Right ventricle myocardium superior (tissue), 1 donor: ENCODE measurements around the gene KIR3DL1. TPM values are rescaled to one million over a fixed set of nuclear protein-coding genes. Genes with fewer than 3 reads are reported as not detected.
"Not testable (repeated sequence)": the region's sequence is repeated elsewhere in the genome, so short reads cannot be mapped to it uniquely, and the experiment has no call there.

ENCODE experiments used
- ATAC-seq: fragments of 200-7000 bp; cut with Tn5 transposase; one replicate; pipeline ENCODE4 v1.9.1; 2020; ENCODE audit warnings: mild to moderate bottlenecking; ENCODE audit not compliant: poor library complexity
- DNase-seq: peaks from one replicate; pipeline ENCODE4 v3.0.0-alpha.2; 2020
- intact Hi-C: fragments of 100-400 bp; cut with DNase I; formaldehyde crosslinking; loops from one replicate; pipeline ENCODE4 v1.11.2; 2022
- total RNA-seq: library from RNA; stranded (reverse); fragmentation: NEBNext Ultra II Directional; extraction: Animal tissue kit (Norgen Biotek cat#: 25700); gene quantifications from one replicate; pipeline ENCODE4 v1.2.1, GENCODE V29; 2021
- donor health status: DM: no; HTN: yes; CAD: no; lungs with severe emphysema.

The KIR3DL1 gene
- total RNA-seq, 1 donor from 2014 or later, result not detected

DNA sequence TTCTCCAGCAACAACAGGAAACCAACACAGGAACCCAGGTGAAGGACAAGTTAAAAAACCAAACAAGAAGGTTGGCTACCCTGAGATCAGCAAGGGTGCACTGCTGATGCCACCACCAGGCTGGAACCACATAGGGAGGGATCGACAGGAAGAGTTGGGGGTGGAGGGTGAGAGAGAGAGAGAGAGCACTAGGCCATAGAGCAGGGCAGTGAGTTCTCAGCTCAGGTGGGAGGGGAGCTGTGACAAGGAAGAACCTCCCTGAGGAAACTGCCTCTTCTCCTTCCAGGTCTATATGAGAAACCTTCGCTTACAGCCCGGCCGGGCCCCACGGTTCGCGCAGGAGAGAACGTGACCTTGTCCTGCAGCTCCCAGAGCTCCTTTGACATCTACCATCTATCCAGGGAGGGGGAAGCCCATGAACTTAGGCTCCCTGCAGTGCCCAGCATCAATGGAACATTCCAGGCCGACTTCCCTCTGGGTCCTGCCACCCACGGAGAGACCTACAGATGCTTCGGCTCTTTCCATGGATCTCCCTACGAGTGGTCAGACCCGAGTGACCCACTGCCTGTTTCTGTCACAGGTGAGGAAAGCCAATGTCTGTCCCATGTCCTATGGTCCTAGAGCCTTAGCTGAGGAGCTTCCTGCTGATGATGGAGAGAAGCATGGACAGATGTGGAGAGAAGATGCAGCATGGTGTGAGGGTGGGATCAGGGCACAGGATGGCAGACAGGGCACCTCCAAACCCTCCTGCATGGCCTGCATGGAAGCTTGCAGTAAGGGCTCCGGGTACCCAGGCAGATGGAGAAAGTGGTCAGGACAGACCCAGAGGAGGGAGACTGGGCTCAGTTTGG, 10.4 kb upstream of the KIR3DL1 start:
- ATAC-seq, result no peak

DNA sequence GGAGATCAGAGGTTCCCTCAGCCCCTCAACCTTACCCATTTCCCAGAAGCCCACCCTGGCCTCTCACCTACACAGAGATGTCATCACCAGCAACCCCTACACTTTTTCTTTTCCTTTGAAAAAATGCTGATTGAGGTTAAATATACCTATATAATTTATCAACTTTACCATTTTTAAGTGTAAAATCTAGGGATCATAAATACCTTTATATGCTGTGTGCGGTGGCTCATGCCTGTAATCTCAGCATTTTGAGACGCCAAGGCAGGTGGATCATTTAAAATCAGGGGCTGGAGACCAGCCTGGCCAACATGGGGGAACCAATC, 9.8 kb upstream of the KIR3DL1 start:
- ATAC-seq, result no peak
- DNase-seq, result no peak
- intact Hi-C loops, result no loop called here

More for the DNA sequence above, 10.4 kb upstream of the KIR3DL1 start:
- DNase-seq, result no peak
- intact Hi-C loops, result no loop called here

DNA sequence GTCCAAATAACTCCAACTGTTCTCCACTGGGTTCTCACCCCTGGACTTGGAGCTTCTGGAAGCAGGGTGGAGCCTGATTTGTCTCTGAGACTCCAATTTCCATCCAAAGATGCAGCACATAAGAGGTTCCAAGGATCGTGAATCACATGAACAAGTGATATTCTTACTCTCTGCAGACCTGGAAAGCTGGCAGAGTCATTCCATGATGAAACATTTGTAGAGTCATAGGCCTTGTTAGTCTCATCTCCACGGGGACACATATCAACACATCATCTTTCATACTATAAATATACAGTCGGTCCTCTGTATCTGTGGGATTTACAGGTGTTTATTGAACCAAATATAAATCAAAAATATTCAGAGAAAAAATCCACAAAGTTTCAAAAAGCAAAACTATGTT, 1.7 kb upstream of the KIR3DL1 start:
- ATAC-seq, intact Hi-C loops, DNase-seq: not testable (repeated sequence)

DNA sequence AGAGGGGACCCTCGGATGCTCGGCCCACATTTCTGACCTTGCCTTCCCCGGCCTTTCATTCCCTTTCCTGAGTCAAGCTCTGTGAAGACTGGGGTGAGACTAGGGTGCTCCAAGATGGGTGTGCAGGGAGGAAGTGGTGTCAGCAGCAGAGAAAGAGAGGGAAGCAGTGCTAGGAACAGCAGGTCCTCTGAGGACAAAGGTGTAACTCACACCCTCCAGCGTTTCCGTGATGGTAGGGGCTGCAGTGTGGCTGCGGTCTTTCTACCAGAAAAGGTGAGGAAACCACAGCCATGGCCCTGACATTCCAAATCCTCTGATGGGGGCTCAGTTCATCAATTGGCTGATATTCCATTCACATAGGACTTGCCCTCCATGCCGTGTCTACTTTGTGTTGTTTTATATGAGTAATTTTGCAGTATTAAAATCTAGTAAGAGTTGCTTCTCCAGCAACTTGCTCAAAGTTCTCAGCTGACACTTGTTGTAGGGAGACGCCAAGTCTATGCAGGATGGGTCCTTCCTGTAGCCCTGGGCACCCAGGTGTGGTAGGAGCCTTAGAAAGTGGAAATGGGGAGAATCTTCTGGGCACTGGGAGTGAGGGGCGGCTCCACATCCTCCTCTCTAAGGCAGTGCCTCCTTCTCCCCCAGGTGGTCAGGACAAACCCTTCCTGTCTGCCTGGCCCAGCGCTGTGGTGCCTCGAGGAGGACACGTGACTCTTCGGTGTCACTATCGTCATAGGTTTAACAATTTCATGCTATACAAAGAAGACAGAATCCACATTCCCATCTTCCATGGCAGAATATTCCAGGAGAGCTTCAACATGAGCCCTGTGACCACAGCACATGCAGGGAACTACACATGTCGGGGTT, 1.6 kb downstream of the KIR3DL1 start:
- intact Hi-C loops, result no loop called here

DNA sequence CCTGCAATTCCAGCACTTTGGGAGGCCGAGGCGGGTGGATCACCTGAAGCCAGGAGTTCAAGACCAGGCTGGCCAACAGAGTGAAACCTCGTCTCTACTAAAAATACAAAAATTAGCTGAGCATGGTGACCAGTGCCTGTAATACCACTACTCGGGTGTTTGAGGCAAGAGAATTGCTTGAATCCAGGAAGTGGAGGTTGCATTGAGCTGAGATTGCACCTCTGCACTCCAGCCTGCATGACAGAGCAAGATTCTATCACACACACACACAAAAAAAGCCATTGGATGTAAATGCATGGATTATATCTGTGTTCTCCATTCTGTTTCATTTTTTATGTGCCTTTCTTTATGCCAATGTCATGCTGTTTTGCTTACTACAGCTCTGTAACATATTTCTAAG, 8.1 kb downstream of the KIR3DL1 start:
- DNase-seq, intact Hi-C loops, ATAC-seq: not testable (repeated sequence)

More for the DNA sequence above, 1.6 kb downstream of the KIR3DL1 start:
- ATAC-seq (no peak), DNase-seq (no peak)

DNA sequence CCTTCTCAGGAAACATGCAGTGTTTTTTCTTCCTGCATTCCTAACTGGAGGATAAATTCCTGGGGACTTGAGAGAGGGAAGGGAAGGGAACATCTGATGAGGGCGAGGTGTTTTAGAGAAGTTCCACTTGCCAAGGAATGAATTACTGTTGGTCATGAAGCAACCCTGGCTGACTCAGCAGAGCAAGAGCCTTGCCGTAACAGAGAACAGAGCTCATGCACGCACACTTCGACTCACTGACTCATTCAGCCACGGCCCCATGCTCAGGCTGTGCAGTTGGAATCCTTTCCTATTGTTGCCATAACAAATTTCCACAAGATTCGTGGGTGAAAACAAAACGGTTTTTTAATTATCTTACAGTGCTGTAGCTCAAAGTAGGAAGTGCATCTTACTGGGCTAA, 9.1 kb downstream of the KIR3DL1 start:
- intact Hi-C loops, ATAC-seq, DNase-seq: not testable (repeated sequence)

DNA sequence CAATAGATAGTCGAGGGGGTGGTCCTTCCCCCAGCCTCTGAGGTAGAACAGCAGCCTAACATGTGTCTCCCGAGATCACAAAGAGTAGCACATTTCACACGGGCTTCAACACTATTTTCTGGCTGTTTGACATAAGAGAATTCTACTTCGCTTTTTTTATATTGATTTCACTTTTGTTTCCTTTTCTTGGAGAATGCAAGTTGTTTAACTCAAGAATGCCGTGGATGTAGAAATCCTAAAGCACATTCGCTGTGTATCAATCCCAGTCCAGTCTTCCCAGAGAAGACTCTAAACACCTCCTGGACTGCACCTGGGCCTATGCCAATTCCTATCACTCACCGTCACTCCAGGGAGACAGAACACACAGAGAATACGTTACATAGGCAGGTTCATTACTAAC, 11.8 kb downstream of the KIR3DL1 start:
- intact Hi-C loops, DNase-seq, ATAC-seq: not testable (repeated sequence)

DNA sequence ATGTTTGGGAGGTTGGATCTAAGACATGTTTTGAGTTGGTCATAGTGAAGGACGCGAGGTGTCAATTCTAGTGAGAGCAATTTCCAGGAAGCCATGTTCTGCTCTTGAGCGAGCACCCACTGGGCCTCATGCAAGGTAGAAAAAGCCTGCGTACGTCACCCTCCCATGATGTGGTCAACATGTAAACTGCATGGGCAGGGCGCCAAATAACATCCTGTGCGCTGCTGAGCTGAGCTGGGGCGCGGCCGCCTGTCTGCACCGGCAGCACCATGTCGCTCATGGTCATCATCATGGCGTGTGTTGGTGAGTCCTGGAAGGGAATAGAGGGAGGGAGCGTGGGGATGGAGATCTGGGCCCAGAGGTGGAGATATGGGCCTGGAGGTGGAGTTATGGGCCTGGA, 16.2 kb downstream of the KIR3DL1 start, which contains the start of gene KIR2DS4:
Gene KIR2DS4 (plus strand): TSS at position 181 of the 400 bp plus-strand sequence.
- intact Hi-C loops, ATAC-seq, DNase-seq: not testable (repeated sequence)

DNA sequence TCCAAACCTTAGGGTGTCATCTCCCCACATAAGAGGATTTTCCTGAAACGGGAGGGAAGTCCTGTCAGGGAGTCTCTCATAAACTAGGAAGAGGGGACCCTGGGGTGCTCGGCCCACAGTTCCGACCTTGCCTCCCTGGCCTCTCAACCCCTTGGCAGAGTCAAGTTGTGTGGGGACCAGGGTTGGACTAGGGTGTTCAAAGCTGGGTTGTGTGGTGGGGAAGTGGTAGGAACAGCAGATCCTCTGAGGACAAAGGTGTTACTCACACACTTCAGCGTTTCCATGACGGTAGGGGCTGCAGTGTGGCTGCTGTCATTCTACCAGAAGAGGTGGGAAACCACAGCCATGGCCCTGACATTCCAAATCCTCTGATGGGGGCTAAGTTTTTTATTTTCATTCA, 18.9 kb downstream of the KIR3DL1 start:
- intact Hi-C loops, ATAC-seq, DNase-seq: not testable (repeated sequence)

DNA sequence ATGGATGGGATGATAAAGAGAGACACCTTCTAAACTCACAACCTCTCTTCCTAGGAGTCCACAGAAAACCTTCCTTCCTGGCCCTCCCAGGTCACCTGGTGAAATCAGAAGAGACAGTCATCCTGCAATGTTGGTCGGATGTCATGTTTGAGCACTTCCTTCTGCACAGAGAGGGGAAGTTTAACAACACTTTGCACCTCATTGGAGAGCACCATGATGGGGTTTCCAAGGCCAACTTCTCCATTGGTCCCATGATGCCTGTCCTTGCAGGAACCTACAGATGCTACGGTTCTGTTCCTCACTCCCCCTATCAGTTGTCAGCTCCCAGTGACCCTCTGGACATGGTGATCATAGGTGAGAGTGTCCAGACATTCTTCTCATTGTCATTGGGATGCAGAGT, 21.3 kb downstream of the KIR3DL1 start:
- DNase-seq, intact Hi-C loops, ATAC-seq: not testable (repeated sequence)

DNA sequence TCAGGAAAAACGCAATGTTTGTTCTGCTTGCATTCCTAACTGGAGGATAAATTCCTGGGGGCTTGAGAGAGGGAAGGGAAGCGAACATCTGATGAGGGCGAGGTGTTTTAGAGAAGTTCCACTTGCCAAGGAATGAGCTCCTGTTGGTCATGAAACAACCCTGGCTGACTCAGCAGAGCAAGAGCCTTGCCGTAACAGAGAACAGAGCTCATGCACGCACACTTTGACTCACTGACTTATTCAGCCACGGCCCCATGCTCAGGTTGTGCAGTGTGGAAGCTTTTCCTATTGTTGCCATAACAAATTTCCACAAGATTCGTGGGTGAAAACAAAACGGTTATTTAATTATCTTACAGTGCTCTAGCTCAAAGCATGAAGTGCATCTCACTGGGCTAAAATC, 26.9 kb downstream of the KIR3DL1 start:
- DNase-seq, intact Hi-C loops: not testable (repeated sequence)

DNA sequence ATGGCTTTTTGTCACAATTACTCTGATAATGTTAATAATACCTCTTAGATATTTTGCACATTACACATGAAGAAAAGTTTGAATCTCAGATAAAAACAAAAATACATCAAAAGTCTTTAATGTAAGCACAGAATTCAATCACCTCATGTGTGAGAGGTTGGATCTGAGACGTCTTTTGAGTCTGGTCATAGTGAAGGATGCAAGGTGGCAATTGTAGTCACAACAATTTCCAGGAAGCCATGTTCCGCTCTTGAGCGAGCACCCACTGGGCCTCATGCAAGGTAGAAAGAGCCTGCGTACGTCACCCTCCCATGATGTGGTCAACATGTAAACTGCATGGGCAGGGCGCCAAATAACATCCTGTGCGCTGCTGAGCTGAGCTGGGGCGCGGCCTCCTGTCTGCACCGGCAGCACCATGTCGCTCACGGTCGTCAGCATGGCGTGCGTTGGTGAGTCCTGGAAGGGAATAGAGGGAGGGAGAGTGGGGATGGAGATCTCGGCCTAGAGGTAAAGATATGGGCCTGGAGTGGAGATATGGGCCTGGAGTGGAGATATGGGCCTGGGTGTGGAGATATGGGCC, 33.9 kb downstream of the KIR3DL1 start, which contains the start of gene KIR3DL2:
Gene KIR3DL2 (plus strand): TSS at position 383 of the 580 bp plus-strand sequence. CDS start 33 bp downstream, at position 416.
- DNase-seq, ATAC-seq, intact Hi-C loops: not testable (repeated sequence)

More for the DNA sequence above, 26.9 kb downstream of the KIR3DL1 start:
- ATAC-seq, result not testable (repeated sequence)

DNA sequence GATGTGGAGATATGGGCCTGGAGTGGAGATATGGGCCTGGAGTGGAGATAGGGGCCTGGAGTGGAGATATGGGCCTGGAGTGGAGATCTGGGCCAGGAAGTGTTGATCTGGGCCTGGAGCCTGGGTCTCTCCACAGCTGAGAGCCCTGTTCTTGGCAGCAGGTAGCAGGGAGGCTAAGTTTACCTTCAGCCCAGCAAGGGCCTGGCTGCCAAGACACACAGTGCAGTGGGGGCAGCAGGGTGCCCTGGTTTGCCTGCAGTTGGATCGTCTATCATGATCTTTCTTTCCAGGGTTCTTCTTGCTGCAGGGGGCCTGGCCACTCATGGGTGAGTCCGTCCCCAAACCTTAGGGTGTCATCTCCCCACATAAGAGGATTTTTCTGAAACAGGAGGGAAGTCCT, 34.7 kb downstream of the KIR3DL1 start:
- DNase-seq, result no peak
- intact Hi-C loops, result no loop called here
- ATAC-seq, result no peak

DNA sequence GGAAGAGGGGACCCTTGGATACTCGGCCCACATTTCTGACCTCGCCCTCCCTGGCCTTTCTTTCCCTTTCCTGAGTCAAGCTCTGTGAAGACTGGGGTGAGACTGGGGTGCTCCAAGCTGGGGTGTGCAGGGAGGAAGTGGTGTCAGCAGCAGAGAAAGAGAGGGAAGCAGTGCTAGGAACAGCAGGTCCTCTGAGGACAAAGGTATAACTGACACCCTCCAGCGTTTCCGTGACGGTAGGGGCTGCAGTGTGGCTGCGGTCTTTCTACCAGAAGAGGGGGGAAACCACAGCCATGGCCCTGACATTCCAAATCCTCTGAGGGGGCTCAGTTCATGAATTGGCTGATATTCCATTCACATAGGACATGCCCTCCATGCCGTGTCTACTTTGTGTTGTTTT, 35.1 kb downstream of the KIR3DL1 start:
- DNase-seq, result no peak
- intact Hi-C loops, result no loop called here
- no peak for ATAC-seq

DNA sequence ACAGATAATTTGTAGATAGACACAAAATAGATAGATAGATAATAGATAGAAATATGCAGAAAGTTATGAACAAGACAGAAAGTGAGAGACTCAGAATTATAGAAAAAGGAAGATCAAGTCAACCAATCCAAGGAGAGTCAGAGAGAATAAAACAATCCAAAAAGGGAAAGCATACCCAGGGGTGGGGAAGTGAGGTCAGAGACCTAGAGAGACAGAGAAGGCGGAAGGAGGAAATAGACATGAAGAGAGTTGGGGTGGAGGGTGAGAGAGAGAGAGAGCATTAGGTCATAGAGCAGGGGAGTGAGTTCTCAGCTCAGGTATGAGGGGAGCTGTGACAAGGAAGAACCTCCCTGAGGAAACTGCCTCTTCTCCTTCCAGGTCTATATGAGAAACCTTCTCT, 39.0 kb downstream of the KIR3DL1 start:
- ATAC-seq, intact Hi-C loops, DNase-seq: not testable (repeated sequence)

DNA sequence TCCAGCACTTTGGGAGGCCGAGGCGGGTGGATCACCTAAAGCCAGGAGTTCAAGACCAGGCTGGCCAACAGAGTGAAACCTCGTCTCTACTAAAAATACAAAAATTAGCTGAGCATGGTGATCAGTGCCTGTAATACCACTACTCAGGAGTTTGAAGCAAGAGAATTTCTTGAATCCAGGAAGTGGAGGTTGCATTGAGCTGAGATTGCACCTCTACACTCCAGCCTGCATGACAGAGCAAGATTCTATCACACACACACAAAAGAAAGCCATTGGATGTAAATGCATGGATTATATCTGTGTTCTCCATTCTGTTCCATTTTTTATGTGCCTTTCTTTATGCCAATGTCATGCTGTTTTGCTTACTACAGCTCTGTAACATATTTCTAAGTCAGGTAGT, 42.2 kb downstream of the KIR3DL1 start:
- intact Hi-C loops, DNase-seq, ATAC-seq: not testable (repeated sequence)

DNA sequence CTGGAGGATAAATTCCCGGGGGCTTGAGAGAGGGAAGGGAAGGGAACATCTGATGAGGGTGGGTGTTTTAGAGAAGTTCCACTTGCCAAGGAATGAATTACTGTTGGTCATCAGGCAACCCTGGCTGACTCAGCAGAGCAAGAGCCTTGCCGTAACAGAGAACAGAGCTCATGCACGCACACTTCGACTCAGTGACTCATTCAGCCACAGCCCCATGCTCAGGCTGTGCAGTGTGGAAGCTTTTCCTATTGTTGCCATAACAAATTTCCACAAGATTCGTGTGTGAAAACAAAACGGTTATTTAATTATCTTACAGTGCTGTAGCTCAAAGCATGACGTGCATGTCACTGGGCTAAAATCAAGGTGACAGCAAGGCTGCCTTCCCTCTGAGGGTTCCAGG, 43.2 kb downstream of the KIR3DL1 start:
- DNase-seq, ATAC-seq, intact Hi-C loops: not testable (repeated sequence)

DNA sequence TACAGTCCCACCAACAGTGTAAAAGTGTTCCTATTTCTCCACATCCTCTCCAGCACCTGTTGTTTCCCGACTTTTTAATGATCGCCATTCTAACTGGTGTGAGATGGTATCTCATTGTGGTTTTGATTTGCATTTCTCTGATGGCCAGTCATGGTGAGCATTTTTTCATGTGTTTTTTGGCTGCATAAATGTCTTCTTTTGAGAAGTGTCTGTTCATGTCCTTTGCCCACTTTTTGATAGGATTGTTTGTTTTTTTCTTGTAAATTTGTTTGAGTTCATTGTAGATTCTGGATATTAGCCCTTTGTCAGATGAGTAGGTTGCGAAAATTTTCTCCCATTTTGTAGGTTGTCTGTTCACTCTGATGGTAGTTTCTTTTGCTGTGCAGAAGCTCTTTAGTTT, 47.2 kb downstream of the KIR3DL1 start:
- ATAC-seq, intact Hi-C loops, DNase-seq: not testable (repeated sequence)

DNA sequence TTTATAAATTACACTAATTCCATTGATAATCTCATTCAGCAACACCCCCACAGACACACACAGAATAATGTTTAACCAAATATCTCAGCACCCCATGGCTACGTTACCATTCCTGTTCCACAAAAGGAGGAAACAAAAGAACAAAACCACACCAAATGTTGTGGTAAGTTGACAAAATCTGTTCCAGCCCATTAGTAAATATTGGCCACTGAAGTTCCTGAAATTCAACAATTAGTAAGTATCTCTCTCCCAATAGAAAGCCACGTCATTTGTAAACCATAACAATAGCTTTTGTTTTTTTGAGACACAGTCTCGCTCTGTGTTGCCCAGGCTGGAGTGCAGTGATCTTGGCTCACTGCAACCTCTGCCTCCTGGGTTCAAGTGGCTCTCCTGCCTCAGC, 55.4 kb downstream of the KIR3DL1 start:
- no peak for ATAC-seq
- DNase-seq, result no peak
- intact Hi-C loops, result no loop called here
